Measurements from ENCODE around the gene DOK3.

Gene DOK3

GRCh38 chr5:177512736-177513380, 3.2 kb upstream of the DOK3 start:
- H3K9me3 ChIP-seq (ENCODE audit: control insufficient read depth, insufficient read depth, low read length) = no peaks in the 10 kb centered on the region
- DNase-seq (ENCODE audit: low read depth, low spot score) = no peak
- no peaks in the 10 kb centered on the region for H3K27me3 ChIP-seq (ENCODE audit: control insufficient read depth, insufficient read depth, low read length)
- H3K36me3 ChIP-seq (ENCODE audit: control insufficient read depth, insufficient read depth, low read length) = peaks cover 56% of the 10 kb centered on the region
- WGBS (ENCODE audit: insufficient coverage, insufficient read length) = no CpG with 5 or more reads among the region's 16 CpGs
- no peak overlapping the region for H3K4me3 ChIP-seq (ENCODE audit: low read length)
- H3K27ac ChIP-seq (ENCODE audit: low read length) = no peak overlapping the region
- peaks cover 12% of the 10 kb centered on the region for H3K4me1 ChIP-seq (ENCODE audit: control insufficient read depth, insufficient read depth, low read length)

- no peaks in the 10 kb centered on the region for H3K27me3 ChIP-seq (ENCODE audit: control insufficient read depth, insufficient read depth, low read length)
- H3K9me3 ChIP-seq (ENCODE audit: control insufficient read depth, insufficient read depth, low read length) = no peaks in the 10 kb centered on the region
- no peak overlapping the region for H3K4me3 ChIP-seq (ENCODE audit: low read length)
- peaks cover 12% of the 10 kb centered on the region for H3K4me1 ChIP-seq (ENCODE audit: control insufficient read depth, insufficient read depth, low read length)
- H3K36me3 ChIP-seq (ENCODE audit: control insufficient read depth, insufficient read depth, low read length) = peaks cover 56% of the 10 kb centered on the region
- H3K27ac ChIP-seq (ENCODE audit: low read length) = no peak overlapping the region
- DNase-seq (ENCODE audit: low read depth, low spot score) = no peak
- no CpG with 5 or more reads among the region's 34 CpGs for WGBS (ENCODE audit: insufficient coverage, insufficient read length)
These were observed 2.4 kb upstream of the DOK3 start for GRCh38 chr5:177511796-177512675.

GRCh38 chr5:177511181-177511580, 1.6 kb upstream of the DOK3 start:
- no peak for DNase-seq (ENCODE audit: low read depth, low spot score)
- peaks cover 12% of the 10 kb centered on the region for H3K4me1 ChIP-seq (ENCODE audit: control insufficient read depth, insufficient read depth, low read length)
- H3K9me3 ChIP-seq (ENCODE audit: control insufficient read depth, insufficient read depth, low read length) = no peaks in the 10 kb centered on the region
- no peak overlapping the region for H3K27ac ChIP-seq (ENCODE audit: low read length)
- no CpG with 5 or more reads among the region's 5 CpGs for WGBS (ENCODE audit: insufficient coverage, insufficient read length)
- H3K36me3 ChIP-seq (ENCODE audit: control insufficient read depth, insufficient read depth, low read length) = peaks cover 56% of the 10 kb centered on the region
- no peak overlapping the region for H3K4me3 ChIP-seq (ENCODE audit: low read length)
- H3K27me3 ChIP-seq (ENCODE audit: control insufficient read depth, insufficient read depth, low read length) = no peaks in the 10 kb centered on the region

GRCh38 chr5:177510567-177511053, 984 bp upstream of the DOK3 start:
- peaks cover 12% of the 10 kb centered on the region for H3K4me1 ChIP-seq (ENCODE audit: control insufficient read depth, insufficient read depth, low read length)
- no peak overlapping the region for H3K4me3 ChIP-seq (ENCODE audit: low read length)
- H3K9me3 ChIP-seq (ENCODE audit: control insufficient read depth, insufficient read depth, low read length) = no peaks in the 10 kb centered on the region
- no peak overlapping the region for H3K27ac ChIP-seq (ENCODE audit: low read length)
- H3K36me3 ChIP-seq (ENCODE audit: control insufficient read depth, insufficient read depth, low read length) = peaks cover 53% of the 10 kb centered on the region
- no peaks in the 10 kb centered on the region for H3K27me3 ChIP-seq (ENCODE audit: control insufficient read depth, insufficient read depth, low read length)
- DNase-seq (ENCODE audit: low read depth, low spot score) = no peak
- no CpG with 5 or more reads among the region's 15 CpGs for WGBS (ENCODE audit: insufficient coverage, insufficient read length)

- Histone ChIP-seq H3K4me3 (ENCODE audit: low read length) (no peak overlapping the region), H3K27ac (ENCODE audit: low read length) (no peak overlapping the region), H3K4me1 (ENCODE audit: control insufficient read depth, insufficient read depth, low read length) (peaks cover 12% of the 10 kb centered on the region), H3K9me3 (ENCODE audit: control insufficient read depth, insufficient read depth, low read length) (no peaks in the 10 kb centered on the region), H3K36me3 (ENCODE audit: control insufficient read depth, insufficient read depth, low read length) (peaks cover 47% of the 10 kb centered on the region), H3K27me3 (ENCODE audit: control insufficient read depth, insufficient read depth, low read length) (no peaks in the 10 kb centered on the region)
- no CpG with 5 or more reads among the region's 11 CpGs for WGBS (ENCODE audit: insufficient coverage, insufficient read length)
- no peak for DNase-seq (ENCODE audit: low read depth, low spot score)
These were observed 453 bp upstream of the DOK3 start for GRCh38 chr5:177509991-177510566.

GRCh38 chr5:177508837-177509236, 789 bp downstream of the DOK3 start:
- peaks cover 43% of the 10 kb centered on the region for H3K36me3 ChIP-seq (ENCODE audit: control insufficient read depth, insufficient read depth, low read length)

GRCh38 chr5:177508221-177508611, 1.4 kb downstream of the DOK3 start:
- Histone ChIP-seq H3K36me3 (ENCODE audit: control insufficient read depth, insufficient read depth, low read length) (peaks cover 37% of the 10 kb centered on the region), H3K4me3 (ENCODE audit: low read length) (no peak overlapping the region)
- DNase-seq (ENCODE audit: low read depth, low spot score) = no peak

More at GRCh38 chr5:177508837-177509236, 789 bp downstream of the DOK3 start:
- no peak for DNase-seq (ENCODE audit: low read depth, low spot score)
- H3K27me3 ChIP-seq (ENCODE audit: control insufficient read depth, insufficient read depth, low read length) = no peaks in the 10 kb centered on the region
- H3K4me3 ChIP-seq (ENCODE audit: low read length) = no peak overlapping the region
- H3K9me3 ChIP-seq (ENCODE audit: control insufficient read depth, insufficient read depth, low read length) = no peaks in the 10 kb centered on the region
- WGBS (ENCODE audit: insufficient coverage, insufficient read length) = no CpG with 5 or more reads among the region's 8 CpGs
- peaks cover 12% of the 10 kb centered on the region for H3K4me1 ChIP-seq (ENCODE audit: control insufficient read depth, insufficient read depth, low read length)
- no peak overlapping the region for H3K27ac ChIP-seq (ENCODE audit: low read length)

GRCh38 chr5:177507596-177508220, 1.9 kb downstream of the DOK3 start:
- no peak overlapping the region for H3K4me3 ChIP-seq (ENCODE audit: low read length)
- peaks cover 32% of the 10 kb centered on the region for H3K36me3 ChIP-seq (ENCODE audit: control insufficient read depth, insufficient read depth, low read length)
- no peak for DNase-seq (ENCODE audit: low read depth, low spot score)

More at GRCh38 chr5:177508221-177508611, 1.4 kb downstream of the DOK3 start:
- Histone ChIP-seq H3K27me3 (ENCODE audit: control insufficient read depth, insufficient read depth, low read length) (no peaks in the 10 kb centered on the region), H3K27ac (ENCODE audit: low read length) (no peak overlapping the region), H3K9me3 (ENCODE audit: control insufficient read depth, insufficient read depth, low read length) (no peaks in the 10 kb centered on the region), H3K4me1 (ENCODE audit: control insufficient read depth, insufficient read depth, low read length) (peaks cover 12% of the 10 kb centered on the region)
- no CpG with 5 or more reads among the region's 26 CpGs for WGBS (ENCODE audit: insufficient coverage, insufficient read length)

GRCh38 chr5:177507165-177507564, 2.5 kb downstream of the DOK3 start:
- no peak overlapping the region for H3K4me3 ChIP-seq (ENCODE audit: low read length)
- H3K36me3 ChIP-seq (ENCODE audit: control insufficient read depth, insufficient read depth, low read length) = peaks cover 26% of the 10 kb centered on the region
- no peak overlapping the region for H3K27ac ChIP-seq (ENCODE audit: low read length)
- no peaks in the 10 kb centered on the region for H3K9me3 ChIP-seq (ENCODE audit: control insufficient read depth, insufficient read depth, low read length)
- no peak for DNase-seq (ENCODE audit: low read depth, low spot score)
- H3K27me3 ChIP-seq (ENCODE audit: control insufficient read depth, insufficient read depth, low read length) = no peaks in the 10 kb centered on the region
- no CpG with 5 or more reads among the region's 9 CpGs for WGBS (ENCODE audit: insufficient coverage, insufficient read length)
- H3K4me1 ChIP-seq (ENCODE audit: control insufficient read depth, insufficient read depth, low read length) = peaks cover 12% of the 10 kb centered on the region

More at GRCh38 chr5:177507596-177508220, 1.9 kb downstream of the DOK3 start:
- Histone ChIP-seq H3K9me3 (ENCODE audit: control insufficient read depth, insufficient read depth, low read length) (no peaks in the 10 kb centered on the region), H3K27ac (ENCODE audit: low read length) (no peak overlapping the region), H3K27me3 (ENCODE audit: control insufficient read depth, insufficient read depth, low read length) (no peaks in the 10 kb centered on the region), H3K4me1 (ENCODE audit: control insufficient read depth, insufficient read depth, low read length) (peaks cover 12% of the 10 kb centered on the region)
- WGBS (ENCODE audit: insufficient coverage, insufficient read length) = no CpG with 5 or more reads among the region's 17 CpGs

- H3K27ac ChIP-seq (ENCODE audit: low read length) = no peak overlapping the region
- no peaks in the 10 kb centered on the region for H3K9me3 ChIP-seq (ENCODE audit: control insufficient read depth, insufficient read depth, low read length)
- DNase-seq (ENCODE audit: low read depth, low spot score) = no peak
- H3K27me3 ChIP-seq (ENCODE audit: control insufficient read depth, insufficient read depth, low read length) = no peaks in the 10 kb centered on the region
- H3K4me1 ChIP-seq (ENCODE audit: control insufficient read depth, insufficient read depth, low read length) = peaks cover 11% of the 10 kb centered on the region
- no CpG with 5 or more reads among the region's 4 CpGs for WGBS (ENCODE audit: insufficient coverage, insufficient read length)
- peaks cover 9% of the 10 kb centered on the region; the same call in 1 of the 2 replicates for H3K36me3 ChIP-seq (ENCODE audit: control insufficient read depth, insufficient read depth, low read length)
- H3K4me3 ChIP-seq (ENCODE audit: low read length) = no peak overlapping the region
These were observed 4.6 kb downstream of the DOK3 start for GRCh38 chr5:177505075-177505474.
